Esophagus muscularis mucosa (tissue), 4 donors: Measurements from ENCODE around the gene SLC22A24. TPM values are rescaled to one million over a fixed set of nuclear protein-coding genes. Genes with fewer than 3 reads are reported as not detected.

ENCODE experiments used
- DNase-seq: peaks from one replicate; pipeline ENCODE4 v3.0.0-alpha.2; 2017; ENCODE audit errors: extremely low spot score
- H3K27ac ChIP-seq, 4 donors: fragments of 200-600 bp; sonication (generic); replicated peaks in 1 of 4; 1 replicate in 3 of 4; 2 replicates in 1 of 4; pipeline ENCODE4 v1.5.1; 2016 to 2019; ENCODE audit warnings: mild to moderate bottlenecking in 1 of 4
- H3K27me3 ChIP-seq, 4 donors: fragments of 200-600 bp; sonication (generic); one replicate each; pipeline versions ENCODE4 v1.5.1 to v1.6.0; 2016 to 2019
- H3K36me3 ChIP-seq, 4 donors: fragments of 200-600 bp; sonication (generic); one replicate each; pipeline ENCODE4 v1.5.1; 2016 to 2019
- H3K4me1 ChIP-seq, 4 donors: fragments of 200-600 bp; sonication (generic); one replicate each; pipeline ENCODE4 v1.5.1; 2016 to 2019
- H3K4me3 ChIP-seq, 4 donors: fragments of 200-600 bp; sonication (generic); 1 replicate in 2 of 4; 2 replicates in 2 of 4; pipeline ENCODE4 v1.5.1; 2016 to 2019; ENCODE audit warnings: mild to moderate bottlenecking in 4 of 4, moderate library complexity in 1 of 4
- H3K9me3 ChIP-seq, 4 donors: fragments of 200-600 bp; sonication (generic); 1 replicate in 3 of 4; 2 replicates in 1 of 4; pipeline ENCODE4 v1.5.1; 2016 to 2019
- EP300 ChIP-seq: sonication (generic); formaldehyde crosslinking; IDR thresholded peaks from one replicate; pipeline ENCODE4 v1.6.1; 2017; ENCODE audit warnings: antibody characterized with exemption
- POLR2A ChIP-seq: fragments of 450-650 bp; IDR thresholded peaks from one replicate; pipeline ENCODE4 v1.6.1; 2017; ENCODE audit warnings: antibody characterized with exemption, moderate library complexity, mild to moderate bottlenecking, low read depth
- POLR2AphosphoS5 ChIP-seq, 2 donors: sonication (generic); formaldehyde crosslinking; IDR thresholded peaks; one replicate each; pipeline ENCODE4 v1.6.1; 2017; ENCODE audit warnings: antibody characterized with exemption in 2 of 2
- WGBS: methylation state at CpG from one replicate; pipeline ENCODE4 v1.1.5; 2018; 5-methylcytosine and 5-hydroxymethylcytosine counted together
- intact Hi-C: fragments of 100-400 bp; cut with DNase I; formaldehyde crosslinking; loops from one replicate; pipeline ENCODE4 v1.15.1; 2023
- total RNA-seq, 4 donors: library from RNA; depleted of rRNA; stranded (reverse); fragments of >200 nt; gene quantifications; one replicate each; pipeline versions ENCODE4 v1.1.0 to v1.2.1, GENCODE V29; 2016
- TF ChIP-seq, protein P1 (sequence below), 3 experiments: fragments of 200-600 bp in 2 of 3; fragments of 450-650 bp in 1 of 3; sonication (generic) in 2 of 3; IDR thresholded peaks; one replicate each; pipeline ENCODE4 v1.5.1; 2017 to 2019; ENCODE audit warnings: antibody characterized with exemption in 3 of 3, mild to moderate bottlenecking in 2 of 3, moderate library complexity in 1 of 3

The SLC22A24 gene
- total RNA-seq, 4 donors from 2014 or later, result not detected

DNA sequence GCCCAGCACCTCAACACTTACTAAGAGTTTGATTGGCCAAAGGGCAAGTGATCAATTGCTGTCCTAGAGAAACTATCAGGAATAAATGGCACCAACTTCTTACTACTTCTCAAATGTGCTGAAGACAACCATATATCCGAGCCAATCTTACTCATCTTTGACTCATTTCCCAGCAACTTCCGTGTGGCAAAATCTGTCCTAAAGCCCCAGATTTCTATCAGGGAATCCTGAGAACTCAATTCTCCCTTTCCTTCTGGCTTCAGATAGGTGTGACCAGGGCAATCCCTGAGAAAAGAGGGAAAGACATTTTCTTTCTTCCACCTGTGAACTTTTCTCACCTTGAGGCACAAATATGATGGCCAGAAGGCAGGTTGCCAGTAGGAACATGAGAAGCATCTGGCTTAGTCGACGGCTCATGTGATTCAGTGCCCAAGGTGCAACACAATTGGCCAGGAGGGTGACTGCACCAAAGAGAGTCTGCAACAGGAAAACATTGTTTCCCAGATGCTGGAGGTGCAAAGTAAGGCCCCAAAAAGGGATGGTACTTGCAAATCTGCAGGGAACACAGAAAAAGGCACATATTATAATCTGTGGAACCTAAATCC, 21.8 kb upstream of the SLC22A24 start:
- peaks cover 0 to 13% (median 0%) of the 10 kb centered on the region in 4 donors for H3K27me3 ChIP-seq
- no peaks in the 10 kb centered on the region for H3K36me3 ChIP-seq
- 88% methylated on average over 4 of the region's 4 CpGs for WGBS
- H3K4me1 ChIP-seq, result no peaks in the 10 kb centered on the region
- intact Hi-C loops, result no loop called here
- no peaks in the 10 kb centered on the region for H3K9me3 ChIP-seq
- no peak for DNase-seq
- no peak overlapping the region for H3K27ac ChIP-seq
- H3K4me3 ChIP-seq, result no peak overlapping the region
- no peak for TF ChIP-seq EP300
- no peak for TF ChIP-seq POLR2A
- TF ChIP-seq, protein P1, sequence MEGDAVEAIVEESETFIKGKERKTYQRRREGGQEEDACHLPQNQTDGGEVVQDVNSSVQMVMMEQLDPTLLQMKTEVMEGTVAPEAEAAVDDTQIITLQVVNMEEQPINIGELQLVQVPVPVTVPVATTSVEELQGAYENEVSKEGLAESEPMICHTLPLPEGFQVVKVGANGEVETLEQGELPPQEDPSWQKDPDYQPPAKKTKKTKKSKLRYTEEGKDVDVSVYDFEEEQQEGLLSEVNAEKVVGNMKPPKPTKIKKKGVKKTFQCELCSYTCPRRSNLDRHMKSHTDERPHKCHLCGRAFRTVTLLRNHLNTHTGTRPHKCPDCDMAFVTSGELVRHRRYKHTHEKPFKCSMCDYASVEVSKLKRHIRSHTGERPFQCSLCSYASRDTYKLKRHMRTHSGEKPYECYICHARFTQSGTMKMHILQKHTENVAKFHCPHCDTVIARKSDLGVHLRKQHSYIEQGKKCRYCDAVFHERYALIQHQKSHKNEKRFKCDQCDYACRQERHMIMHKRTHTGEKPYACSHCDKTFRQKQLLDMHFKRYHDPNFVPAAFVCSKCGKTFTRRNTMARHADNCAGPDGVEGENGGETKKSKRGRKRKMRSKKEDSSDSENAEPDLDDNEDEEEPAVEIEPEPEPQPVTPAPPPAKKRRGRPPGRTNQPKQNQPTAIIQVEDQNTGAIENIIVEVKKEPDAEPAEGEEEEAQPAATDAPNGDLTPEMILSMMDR (IDR thresholded peaks at IDR 0.05), result no peak
- TF ChIP-seq POLR2AphosphoS5 (IDR thresholded peaks at IDR 0.05), result no peak

DNA sequence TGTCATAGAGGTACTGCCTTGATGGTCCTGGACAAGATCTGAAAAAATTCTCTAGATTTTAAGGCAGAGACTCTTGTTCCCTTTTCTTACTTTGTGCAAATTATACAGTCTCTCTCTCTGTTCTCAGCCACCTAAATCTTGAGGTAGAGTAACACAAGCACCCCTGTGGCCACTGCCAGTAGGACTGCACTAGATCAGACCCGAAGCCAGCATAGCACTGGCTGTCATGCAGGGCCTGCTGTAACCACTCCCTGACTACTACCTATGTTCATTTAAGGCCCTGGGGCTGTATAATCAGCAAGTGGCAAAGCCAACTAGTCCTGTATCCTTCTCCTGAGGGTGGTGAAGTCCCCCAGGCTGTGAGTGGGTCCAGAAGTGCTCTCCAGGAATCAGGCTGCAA, 11.8 kb upstream of the SLC22A24 start:
- intact Hi-C loops, result no loop called here
- Histone ChIP-seq H3K4me3 (no peak overlapping the region), H3K27me3 (peaks cover 0 to 7% (median 0%) of the 10 kb centered on the region in 4 donors), H3K4me1 (no peaks in the 10 kb centered on the region), H3K36me3 (no peaks in the 10 kb centered on the region), H3K9me3 (peaks cover 0 to 6% (median 0%) of the 10 kb centered on the region in 4 donors), H3K27ac (no peak overlapping the region)
- no peak for DNase-seq
- TF ChIP-seq, protein P1 (IDR thresholded peaks at IDR 0.05), result no peak
- TF ChIP-seq POLR2AphosphoS5 (IDR thresholded peaks at IDR 0.05), result no peak
- TF ChIP-seq POLR2A, result no peak
- TF ChIP-seq EP300, result no peak
- 67% methylated on average over 1 of the region's 1 CpG for WGBS

DNA sequence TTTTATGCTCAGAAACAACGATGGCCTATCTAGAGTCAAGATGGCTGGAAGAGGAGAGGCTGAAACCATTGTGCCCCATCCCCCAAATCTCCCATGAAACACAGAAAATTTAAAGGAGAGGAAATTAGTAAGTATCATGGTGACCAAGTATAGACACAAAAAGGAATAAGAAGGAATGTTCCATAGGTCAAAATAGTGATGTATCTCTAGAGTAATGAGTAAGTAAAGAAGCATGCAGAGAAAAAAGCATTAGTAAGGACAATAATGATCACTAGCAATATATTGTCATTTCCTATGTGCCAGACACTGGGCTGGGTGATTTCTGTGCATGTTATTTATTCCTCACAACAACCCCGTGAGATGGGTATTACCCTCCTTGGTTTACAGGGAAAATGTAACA, 2.6 kb upstream of the SLC22A24 start:
- H3K9me3 ChIP-seq, result no peaks in the 10 kb centered on the region
- no peak for DNase-seq
- no peaks in the 10 kb centered on the region for H3K27me3 ChIP-seq
- H3K27ac ChIP-seq, result no peak overlapping the region
- TF ChIP-seq, protein P1 (IDR thresholded peaks at IDR 0.05), result no peak
- TF ChIP-seq POLR2AphosphoS5 (IDR thresholded peaks at IDR 0.05), result no peak
- no peak for TF ChIP-seq EP300
- TF ChIP-seq POLR2A, result no peak
- no peak overlapping the region for H3K4me3 ChIP-seq
- no peaks in the 10 kb centered on the region for H3K36me3 ChIP-seq
- H3K4me1 ChIP-seq, result no peaks in the 10 kb centered on the region
- intact Hi-C loops, result no loop called here
- WGBS, result 82% methylated on average over 2 of the region's 2 CpGs

DNA sequence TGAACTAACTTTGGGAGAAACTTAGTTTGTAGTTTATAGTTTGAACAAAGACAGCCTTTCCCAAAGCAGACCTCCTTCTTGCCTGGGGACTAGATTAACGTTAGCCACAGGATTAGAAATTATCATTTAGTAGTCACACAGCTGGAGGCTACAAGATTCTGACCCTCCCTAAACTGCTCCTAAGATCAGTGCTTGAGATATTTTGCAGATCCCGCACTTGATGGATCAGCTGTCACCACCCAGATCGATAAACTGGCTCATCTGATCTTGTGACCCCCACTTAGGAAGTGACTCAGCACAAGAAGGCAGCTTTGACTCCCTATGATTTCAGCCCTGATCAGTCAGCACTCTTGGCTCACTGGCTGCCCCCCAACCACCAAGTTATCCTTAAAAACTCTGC, 1.6 kb downstream of the SLC22A24 start:
- Histone ChIP-seq H3K36me3 (no peaks in the 10 kb centered on the region), H3K27ac (no peak overlapping the region), H3K27me3 (no peaks in the 10 kb centered on the region), H3K4me1 (no peaks in the 10 kb centered on the region), H3K9me3 (no peaks in the 10 kb centered on the region), H3K4me3 (no peak overlapping the region)
- intact Hi-C loops, result no loop called here
- no peak for TF ChIP-seq POLR2AphosphoS5 (IDR thresholded peaks at IDR 0.05)
- DNase-seq, result no peak
- 33% methylated on average over 3 of the region's 3 CpGs for WGBS

DNA sequence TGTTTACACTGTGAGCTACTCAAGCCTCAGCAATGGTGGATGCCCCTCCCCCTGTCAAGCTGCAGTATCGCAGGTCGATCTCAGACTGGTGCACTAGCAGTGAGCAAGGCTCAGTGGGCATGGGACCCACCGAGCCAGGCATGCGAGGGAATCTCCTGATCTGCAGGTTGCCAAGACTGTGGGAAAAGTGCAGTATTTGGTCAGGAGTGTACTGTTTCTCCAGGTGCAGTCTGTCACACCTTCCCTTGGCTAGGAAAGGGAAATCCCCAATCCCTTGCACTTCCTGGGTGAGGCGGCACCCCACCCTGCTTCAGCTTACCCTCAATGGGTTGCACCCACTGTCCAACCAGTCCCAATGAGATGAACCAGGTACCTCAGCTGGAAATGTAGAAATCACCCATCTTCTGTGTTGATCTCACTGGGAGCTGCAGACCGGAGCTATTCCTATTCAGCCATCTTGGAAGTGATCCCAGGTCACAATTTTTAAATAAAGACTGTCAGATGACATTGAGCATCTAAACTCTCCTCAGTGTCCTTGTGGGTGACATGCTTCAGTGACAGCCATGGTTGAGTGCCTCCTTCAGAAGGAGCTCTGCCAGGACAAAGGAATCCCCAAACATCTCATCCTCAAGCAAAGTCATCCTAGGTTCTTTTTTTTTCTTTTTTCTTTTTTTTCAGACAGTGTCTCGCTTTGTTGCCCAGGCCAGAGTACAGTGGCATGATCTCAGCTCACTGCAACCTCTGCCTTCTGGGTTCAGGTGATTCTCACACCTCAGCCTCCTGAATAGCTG, 10.8 kb downstream of the SLC22A24 start:
- intact Hi-C loops, result no loop called here

More for the DNA sequence above, 10.8 kb downstream of the SLC22A24 start:
- Histone ChIP-seq H3K27ac (no peak overlapping the region), H3K36me3 (no peaks in the 10 kb centered on the region), H3K4me1 (no peaks in the 10 kb centered on the region), H3K4me3 (no peak overlapping the region), H3K27me3 (peaks cover 0 to 7% (median 0%) of the 10 kb centered on the region in 4 donors), H3K9me3 (no peaks in the 10 kb centered on the region)
- no peak for TF ChIP-seq POLR2A
- TF ChIP-seq, protein P1 (IDR thresholded peaks at IDR 0.05), result no peak
- no peak for TF ChIP-seq POLR2AphosphoS5 (IDR thresholded peaks at IDR 0.05)
- TF ChIP-seq EP300, result no peak
- DNase-seq, result no peak
- WGBS, result 88% methylated on average over 4 of the region's 7 CpGs
